Coronary artery (tissue), 2 donors: ENCODE results near the gene WDHD1.

Experiments
- DNase-seq: peaks from one replicate; pipeline ENCODE4 v3.0.0-alpha.2; 2017; ENCODE audit warnings: low spot score
- H3K27ac ChIP-seq, 2 donors: fragments of 200-600 bp; sonication (generic); one replicate each; pipeline ENCODE4 v1.5.1; 2016 to 2019
- H3K4me3 ChIP-seq: fragments of 200-600 bp; sonication (generic); 2 replicates; pipeline ENCODE4 v1.5.1; 2016; ENCODE audit warnings: mild to moderate bottlenecking, moderate library complexity
- CTCF ChIP-seq: fragments of 200-600 bp; sonication (generic); IDR thresholded peaks from one replicate; pipeline ENCODE4 v1.5.1; 2019; ENCODE audit warnings: antibody characterized with exemption

WDHD1 gene

GRCh38 chr14:55053500-55053899 lies 26.6 kb upstream of the WDHD1 start:
- Histone ChIP-seq H3K4me3 (peak overlapping the region; percentile 85), H3K27ac (peak overlapping the region in 1 of 2 donors; percentile 99)
- no peak for DNase-seq
- no peak for TF ChIP-seq CTCF

- Histone ChIP-seq H3K4me3 (peak overlapping the region; percentile 85), H3K27ac (peak overlapping the region; percentile 96 to 99)
- no peak for TF ChIP-seq CTCF
- DNase-seq: no peak
Measured at GRCh38 chr14:55053018-55053417, 26.1 kb upstream of the WDHD1 start.

- no peak for DNase-seq
- Histone ChIP-seq H3K4me3 (peak overlapping the region; percentile 85), H3K27ac (peak overlapping the region; percentile 96 to 99)
- TF ChIP-seq CTCF: no peak
Measured at GRCh38 chr14:55052269-55052930, 25.5 kb upstream of the WDHD1 start.

GRCh38 chr14:55051423-55052268 lies 24.7 kb upstream of the WDHD1 start, which contains the start of gene MAPK1IP1L:
Gene MAPK1IP1L (plus strand): TSS chr14:55051647. CDS start chr14:55061684, 10,037 bp downstream.
- DNase-seq: peak; percentile 95
- Histone ChIP-seq H3K27ac (peak within 1 kb of the TSS; percentile 96 to 99), H3K4me3 (peak within 1 kb of the TSS; percentile 85)
- TF ChIP-seq CTCF: peak; percentile 100

GRCh38 chr14:55051165-55051422 lies 24.2 kb upstream of the WDHD1 start:
- Histone ChIP-seq H3K4me3 (peak overlapping the region; percentile 85), H3K27ac (peak overlapping the region; percentile 96 to 99)
- no peak for TF ChIP-seq CTCF
- no peak for DNase-seq

- TF ChIP-seq CTCF: no peak
- Histone ChIP-seq H3K27ac (no peak overlapping the region), H3K4me3 (no peak overlapping the region)
- DNase-seq: no peak
Measured at GRCh38 chr14:55048900-55049436, 22.1 kb upstream of the WDHD1 start.
